Motor neuron (in vitro differentiated cells): Measurements from ENCODE around the gene NCKAP5. TPM values are rescaled to one million over a fixed set of nuclear protein-coding genes. Genes with fewer than 3 reads are reported as not detected.

Experiments used
- ATAC-seq, 8 experiments: fragments of 200-7000 bp; cut with Tn5 transposase; replicated peaks in 6 of 8; 2 replicates each; pipeline ENCODE4 v1.8.0; 2021; ENCODE audit warnings: mild to moderate bottlenecking in 8 of 8, moderate library complexity in 8 of 8
- H3K27ac ChIP-seq, 2 donors: fragments of 250-450 bp; sonication (Bioruptor Pico); 2 replicates each; pipeline ENCODE4 v1.9.0; 2021; ENCODE audit warnings: antibody characterized with exemption in 2 of 2, mild to moderate bottlenecking in 2 of 2, moderate library complexity in 1 of 2
- H3K4me1 ChIP-seq, 2 donors: fragments of 250-450 bp; sonication (Bioruptor Pico); replicated peaks in 1 of 2; 2 replicates each; pipeline ENCODE4 v1.6.1; 2021; ENCODE audit warnings: antibody characterized with exemption in 2 of 2, mild to moderate bottlenecking in 2 of 2, moderate library complexity in 1 of 2
- H3K4me3 ChIP-seq, 5 donors: fragments of 250-450 bp; sonication (Bioruptor Pico); 2 replicates each; pipeline ENCODE4 v1.9.0; 2021; ENCODE audit warnings: antibody characterized with exemption in 5 of 5, mild to moderate bottlenecking in 5 of 5, moderate library complexity in 4 of 5
- WGBS, 10 experiments: fragments of 450-650 bp; shearing (Covaris generic); methylation state at CpG; one replicate each; pipeline ENCODE4 v1.0.0; 2022; 5-methylcytosine and 5-hydroxymethylcytosine counted together
- in situ Hi-C, 9 experiments: fragments of 400-800 bp; cut with MboI; loops; one replicate each; pipeline ENCODE4 v1.15.0; 2021; ENCODE audit warnings: low sequenced_read_pairs in 9 of 9, low pct_unique_long_range_greater_than_20kb in 2 of 9; ENCODE audit not compliant: unreplicated experiment in 9 of 9
- total RNA-seq, 8 experiments: library from RNA; unstranded; fragments of 300-600 nt; gene quantifications; 2 replicates each; pipeline versions ENCODE4 v1.2.3 to v1.2.4, GENCODE V29; 2022

NCKAP5 gene
- total RNA-seq, 8 experiments from 2014 or later = 0.66 to 16.2 (median 5.9) TPM

DNA sequence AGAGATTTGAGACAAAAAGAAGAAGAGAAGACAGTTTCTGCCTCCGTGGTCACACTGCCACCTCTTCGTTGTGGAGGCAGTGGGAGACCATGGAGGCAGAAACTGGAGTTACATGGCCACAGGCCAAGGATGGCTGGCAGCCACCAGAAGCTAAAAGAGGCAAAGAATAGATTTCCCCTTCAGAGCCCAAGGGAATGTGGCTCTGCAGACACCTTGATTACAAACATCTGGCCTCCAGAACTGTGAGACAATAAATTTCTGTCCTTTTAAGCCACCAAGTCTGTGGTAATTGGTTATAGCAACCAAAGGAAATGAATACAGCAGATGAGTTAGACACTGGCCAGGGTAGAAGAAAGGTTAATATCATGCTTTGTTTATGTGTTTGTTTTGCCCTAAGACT is 477.9 kb downstream of the NCKAP5 start:
- 20 to 100% (median 80%) methylated on average over 1 to 2 of the region's 2 CpGs; no CpG with 5 or more reads in 1 of the 10 experiments for WGBS, 10 experiments

GRCh38 chr2:133086176-133086575 is 482.1 kb downstream of the NCKAP5 start:
- ATAC-seq = no peak
- 74 to 100% (median 94%) methylated on average over 2 to 6 of the region's 6 CpGs; no CpG with 5 or more reads in 3 of the 10 experiments for WGBS, 10 experiments
- Histone ChIP-seq H3K4me3 (no peak overlapping the region), H3K4me1 (no peaks in the 10 kb centered on the region), H3K27ac (no peak overlapping the region)
- in situ Hi-C loops = no loop called here

More for the DNA sequence above, 477.9 kb downstream of the NCKAP5 start:
- in situ Hi-C loops = no loop called here
- no peak overlapping the region for H3K4me3 ChIP-seq
- no peaks in the 10 kb centered on the region for H3K4me1 ChIP-seq
- H3K27ac ChIP-seq = no peak overlapping the region
- ATAC-seq = no peak

DNA sequence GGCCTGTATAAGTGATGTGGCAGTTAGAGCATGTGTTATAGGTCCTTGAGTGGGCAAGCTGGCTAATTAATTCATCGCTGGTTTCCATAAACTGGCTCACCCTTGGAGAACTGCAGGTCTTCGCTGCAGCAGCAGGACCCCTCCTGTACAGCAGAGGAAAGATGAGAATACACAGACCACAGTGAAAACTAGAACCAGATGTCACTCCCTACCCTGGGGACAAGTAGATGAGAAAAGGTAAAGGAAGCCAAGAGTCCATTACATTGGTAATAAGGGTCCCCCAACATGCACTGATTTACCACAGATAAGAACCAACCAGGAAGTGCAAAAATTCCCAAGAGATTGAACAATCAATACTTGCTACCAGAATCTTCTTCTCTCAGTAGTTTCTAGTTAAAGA is 482.6 kb downstream of the NCKAP5 start:
- no peak overlapping the region for H3K27ac ChIP-seq
- 58 to 100% (median 87%) methylated on average over 2 of the region's 2 CpGs; no CpG with 5 or more reads in 4 of the 10 experiments for WGBS, 10 experiments
- ATAC-seq = no peak
- H3K4me1 ChIP-seq = no peaks in the 10 kb centered on the region
- in situ Hi-C loops = no loop called here
- no peak overlapping the region for H3K4me3 ChIP-seq

GRCh38 chr2:133082034-133082433 is 486.2 kb downstream of the NCKAP5 start:
- Histone ChIP-seq H3K27ac (no peak overlapping the region), H3K4me1 (peaks cover 3 to 5% of the 10 kb centered on the region in 2 donors), H3K4me3 (no peak overlapping the region)
- no peak for ATAC-seq
- WGBS, 10 experiments = 60 to 100% (median 92%) methylated on average over 1 of the region's 1 CpG; no CpG with 5 or more reads in 6 of the 10 experiments
- in situ Hi-C loops = no loop called here

GRCh38 chr2:133080822-133081221 is 487.4 kb downstream of the NCKAP5 start:
- no peak for ATAC-seq
- WGBS, 10 experiments = 83 to 100% (median 100%) methylated on average over 1 to 2 of the region's 2 CpGs; no CpG with 5 or more reads in 2 of the 10 experiments
- Histone ChIP-seq H3K4me3 (no peak overlapping the region), H3K4me1 (peaks cover 3 to 5% of the 10 kb centered on the region in 2 donors), H3K27ac (no peak overlapping the region)
- in situ Hi-C loops = no loop called here

DNA sequence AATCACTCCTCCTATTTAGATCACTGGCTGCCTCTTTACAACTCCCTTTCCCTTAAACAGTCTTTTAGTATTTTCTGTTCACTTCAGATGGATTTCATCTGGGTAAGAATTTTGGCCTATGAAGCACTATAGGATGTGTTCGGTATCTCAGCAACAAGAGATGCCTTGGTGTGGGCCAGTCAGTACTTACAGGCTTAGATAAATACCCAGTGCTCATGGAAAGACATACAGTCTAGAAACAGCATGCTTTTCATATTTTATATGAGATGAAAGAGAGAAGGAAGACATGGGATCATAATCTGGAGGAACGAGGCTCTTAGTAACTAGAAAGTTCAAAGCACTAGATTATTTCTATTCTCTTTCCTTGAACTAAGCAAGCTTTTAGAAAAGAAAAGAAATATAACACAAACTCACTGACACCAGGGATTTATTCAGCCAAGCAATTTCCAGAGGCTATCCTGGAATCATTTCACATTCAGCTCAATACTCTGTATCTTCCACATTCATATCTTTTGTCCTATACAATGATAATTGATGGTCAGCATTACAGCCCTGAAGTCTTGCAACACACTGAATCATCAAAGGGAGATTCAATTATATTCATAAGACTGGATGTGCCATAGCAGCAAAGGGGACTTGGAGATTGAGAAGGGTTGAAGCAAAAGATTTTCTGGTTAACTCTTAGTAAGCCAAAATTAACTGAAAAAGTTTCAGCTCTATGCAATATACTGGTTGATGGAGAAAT is 489.4 kb downstream of the NCKAP5 start:
- Histone ChIP-seq H3K27ac (no peak overlapping the region), H3K4me1 (peaks cover 3 to 5% of the 10 kb centered on the region in 2 donors), H3K4me3 (no peak overlapping the region)
- WGBS, 10 experiments = 60 to 100% (median 83%) methylated on average over 1 to 2 of the region's 2 CpGs; no CpG with 5 or more reads in 2 of the 10 experiments
- peak in 5 of 8 experiments; percentile 72 to 87 (median 83) for ATAC-seq
- in situ Hi-C loops = no loop called here

DNA sequence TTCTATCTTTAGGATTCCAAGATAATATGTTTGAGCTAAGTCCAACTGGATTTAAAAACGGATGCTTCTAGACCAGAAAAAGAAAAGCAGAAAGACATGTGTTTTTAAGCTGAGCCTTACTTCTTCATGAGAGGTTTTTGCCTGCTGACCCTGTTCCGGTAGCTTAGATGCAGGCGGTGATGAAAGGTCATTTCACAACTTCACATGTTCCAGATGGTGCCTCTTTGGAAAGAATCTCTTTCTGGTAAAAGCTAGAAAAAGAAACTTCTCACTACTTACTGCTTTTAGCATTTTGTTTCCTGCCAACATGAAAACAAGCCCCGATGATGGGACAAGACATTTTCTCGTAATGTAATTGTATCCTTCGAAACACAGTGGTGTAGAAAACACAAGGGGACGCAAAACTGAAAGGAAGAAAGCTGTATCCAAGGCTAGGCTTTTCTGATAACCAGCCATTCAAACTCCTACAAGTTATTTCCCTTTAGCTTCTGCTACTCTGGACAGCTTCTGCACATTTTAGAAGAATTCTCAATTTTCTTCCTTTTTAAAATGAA is 490.9 kb downstream of the NCKAP5 start:
- in situ Hi-C loops = no loop called here
- H3K4me3 ChIP-seq = no peak overlapping the region
- peaks cover 3 to 5% of the 10 kb centered on the region in 2 donors for H3K4me1 ChIP-seq
- WGBS, 10 experiments = 6 to 100% (median 86%) methylated on average over 2 to 7 of the region's 7 CpGs
- no peak overlapping the region for H3K27ac ChIP-seq
- ATAC-seq = peak in 2 of 8 experiments; percentile 72 to 86

- ATAC-seq = no peak
- Histone ChIP-seq H3K4me1 (peaks cover 0 to 9% of the 10 kb centered on the region in 2 donors), H3K4me3 (no peak overlapping the region), H3K27ac (no peak overlapping the region)
- in situ Hi-C loops = no loop called here
- WGBS, 10 experiments = 34 to 100% (median 84%) methylated on average over 1 to 5 of the region's 5 CpGs; no CpG with 5 or more reads in 1 of the 10 experiments
Measured at GRCh38 chr2:133072837-133073694, 495.2 kb downstream of the NCKAP5 start.

DNA sequence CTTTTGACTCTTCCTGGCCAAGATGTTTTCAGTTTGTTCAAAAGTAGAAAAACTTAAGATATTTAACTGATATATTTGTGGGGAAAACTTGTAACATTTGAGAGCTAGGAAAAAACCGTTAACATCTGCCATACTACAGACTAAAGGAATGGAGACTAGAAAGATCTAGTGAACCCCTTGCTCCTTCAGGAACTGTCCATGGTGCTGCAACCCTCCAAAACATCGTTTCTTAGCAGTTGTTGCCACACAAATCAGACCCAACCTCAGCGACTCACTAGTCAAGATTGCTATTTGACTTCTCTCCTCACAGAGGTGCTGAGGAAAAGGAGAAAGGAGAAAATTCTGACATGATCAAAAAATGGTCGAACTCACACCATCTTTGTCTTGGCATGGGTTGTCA is 504.5 kb downstream of the NCKAP5 start:
- no peak overlapping the region for H3K27ac ChIP-seq
- peaks cover 6 to 17% of the 10 kb centered on the region in 2 donors for H3K4me1 ChIP-seq
- 0 to 61% (median 26%) methylated on average over 1 to 4 of the region's 4 CpGs; no CpG with 5 or more reads in 1 of the 10 experiments for WGBS, 10 experiments
- in situ Hi-C loops = no loop called here
- peak in 1 of 8 experiments; percentile 25 for ATAC-seq
- no peak overlapping the region for H3K4me3 ChIP-seq

DNA sequence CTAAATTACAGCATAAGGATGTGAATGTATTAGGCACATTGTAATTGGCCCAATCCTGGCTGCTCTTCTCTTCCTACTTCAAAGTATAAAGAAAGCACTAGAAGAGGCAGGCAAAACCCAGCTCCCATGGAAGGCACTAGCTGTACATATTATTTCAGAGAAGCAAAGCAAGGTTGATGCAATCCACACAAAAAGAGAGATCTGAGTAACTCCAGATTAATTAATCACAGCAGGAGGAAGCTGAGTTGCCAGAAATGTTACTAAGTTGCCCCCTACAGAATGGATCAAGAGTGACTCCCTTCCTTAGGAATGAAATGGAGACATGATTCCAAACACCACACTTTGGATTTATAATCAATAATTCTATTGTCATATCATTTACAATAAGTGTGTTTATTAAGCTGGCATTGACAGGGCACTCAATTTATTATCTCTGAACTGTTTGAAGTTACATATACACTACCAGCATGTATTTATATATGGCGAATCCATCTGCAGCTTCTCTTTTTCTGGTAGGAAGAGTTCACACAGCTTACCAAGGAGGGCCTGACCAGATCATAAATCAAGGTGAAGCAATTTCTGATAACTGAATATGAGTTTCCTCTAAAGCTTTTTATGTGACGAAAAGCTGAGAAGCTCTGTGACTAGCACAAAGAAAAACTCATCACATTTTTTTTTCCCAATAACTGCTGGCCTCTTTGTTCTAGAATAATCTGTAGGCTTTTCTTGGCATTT is 505.2 kb downstream of the NCKAP5 start:
- Histone ChIP-seq H3K4me3 (no peak overlapping the region), H3K27ac (no peak overlapping the region), H3K4me1 (peaks cover 6 to 16% of the 10 kb centered on the region in 2 donors)
- 40 to 100% (median 81%) methylated on average over 1 to 2 of the region's 2 CpGs for WGBS, 10 experiments
- in situ Hi-C loops = no loop called here
- peak in 5 of 8 experiments; percentile 78 to 92 (median 86) for ATAC-seq

DNA sequence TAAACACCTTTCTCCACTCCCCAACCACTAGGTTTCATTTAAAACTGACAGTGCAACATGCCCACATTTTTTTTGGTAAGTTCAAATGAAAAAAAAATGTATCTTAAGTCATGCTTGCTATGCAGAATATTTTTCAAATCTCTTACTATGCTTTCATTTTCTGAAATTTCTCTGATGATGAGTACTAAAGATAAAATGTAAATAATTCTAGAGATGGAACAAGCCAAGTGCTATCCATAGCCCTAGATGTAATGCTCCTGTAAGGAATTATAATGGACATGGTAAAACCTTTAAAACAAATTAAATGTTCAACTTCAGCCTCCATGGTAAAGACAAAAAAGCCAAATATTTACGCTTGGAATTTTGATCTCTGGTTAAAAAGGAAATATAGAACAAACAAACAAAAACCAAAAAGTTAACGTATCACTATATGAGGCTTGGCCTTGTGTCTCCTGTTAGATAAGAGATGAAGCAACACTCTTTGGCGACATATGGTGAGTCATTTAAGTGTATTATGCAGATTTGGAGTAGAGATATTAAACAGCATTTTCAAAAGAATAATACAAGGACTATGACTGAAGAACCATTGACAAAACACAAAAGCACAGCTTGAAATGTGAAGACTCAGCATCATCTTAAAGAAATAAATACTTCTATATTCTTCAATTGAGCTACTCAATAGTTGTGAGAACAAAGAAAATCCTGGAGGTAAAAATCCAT is 506.2 kb downstream of the NCKAP5 start:
- WGBS, 10 experiments = 40 to 100% (median 86%) methylated on average over 1 to 3 of the region's 3 CpGs
- in situ Hi-C loops = no loop called here
- Histone ChIP-seq H3K27ac (no peak overlapping the region), H3K4me1 (peaks cover 6 to 16% of the 10 kb centered on the region in 2 donors), H3K4me3 (no peak overlapping the region)
- ATAC-seq = no peak

DNA sequence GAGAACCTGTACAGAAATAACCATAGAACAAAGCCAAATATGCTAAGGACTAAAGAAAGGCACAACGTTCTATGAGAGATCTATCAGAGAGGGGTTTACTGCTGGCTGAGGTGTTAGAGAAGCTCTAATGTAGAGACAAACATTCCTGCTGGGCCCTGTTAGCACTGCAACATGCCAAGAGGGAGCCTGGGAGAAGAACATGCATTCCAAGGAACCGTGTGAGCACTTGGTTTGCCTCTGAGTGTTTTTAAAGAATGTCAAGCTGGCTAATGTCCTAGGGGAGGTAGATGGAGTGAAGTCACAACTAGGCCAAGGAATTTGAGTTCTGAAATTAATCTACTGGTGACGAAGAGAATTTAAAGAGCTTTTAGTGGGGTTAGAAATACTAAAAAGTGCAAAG is 514.0 kb downstream of the NCKAP5 start:
- ATAC-seq = no peak
- Histone ChIP-seq H3K27ac (no peak overlapping the region), H3K4me3 (no peak overlapping the region), H3K4me1 (peaks cover 0 to 4% of the 10 kb centered on the region in 2 donors)
- in situ Hi-C loops = no loop called here
- WGBS, 10 experiments = 8 to 81% (median 55%) methylated on average over 1 to 3 of the region's 3 CpGs; no CpG with 5 or more reads in 2 of the 10 experiments
